ENCODE data around the gene ADAMTS7.
"Not testable (repeated sequence)": the region's sequence is repeated elsewhere in the genome, so short reads cannot be mapped to it uniquely, and the experiment has no call there.

ADAMTS7 gene

DNA sequence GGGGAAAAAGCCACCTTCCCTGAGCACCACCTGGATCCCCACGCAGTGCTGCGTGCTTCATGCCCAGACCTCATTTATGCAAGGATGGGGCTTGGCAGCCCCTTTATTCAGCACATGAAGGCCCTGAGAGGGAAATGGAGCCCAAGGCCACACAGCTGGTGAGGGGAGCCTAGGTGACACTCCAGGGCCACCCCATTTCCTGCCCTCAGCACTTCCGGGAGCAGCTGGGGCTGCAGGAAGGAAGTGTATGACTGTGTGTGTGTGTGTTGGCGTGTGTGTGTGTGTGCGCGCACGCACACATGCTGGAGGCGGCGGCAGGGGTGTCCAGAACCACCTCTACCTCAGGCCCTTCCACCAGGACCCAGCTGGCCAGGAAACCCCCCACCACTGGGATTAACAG, 49.8 kb downstream of the ADAMTS7 start:
- H3K9me3 Mint-ChIP-seq, H3K27me3 Mint-ChIP-seq, H3K36me3 Mint-ChIP-seq: not testable (repeated sequence)
- peak; percentile 89 for DNase-seq
- CTCF ChIA-PET = interaction anchor here (1.2 to 1.4 kb wide), 3 partner anchors 10 to 50 kb away, joined by 4 to 5 read pairs (median 4); partner anchors contain the start of gene ADAMTS7
- peak overlapping the region; percentile 90 for H3K27ac Mint-ChIP-seq
- H3K4me1 Mint-ChIP-seq = peaks cover 28% of the 10 kb centered on the region
- H3K4me3 Mint-ChIP-seq = peak overlapping the region; percentile 35

DNA sequence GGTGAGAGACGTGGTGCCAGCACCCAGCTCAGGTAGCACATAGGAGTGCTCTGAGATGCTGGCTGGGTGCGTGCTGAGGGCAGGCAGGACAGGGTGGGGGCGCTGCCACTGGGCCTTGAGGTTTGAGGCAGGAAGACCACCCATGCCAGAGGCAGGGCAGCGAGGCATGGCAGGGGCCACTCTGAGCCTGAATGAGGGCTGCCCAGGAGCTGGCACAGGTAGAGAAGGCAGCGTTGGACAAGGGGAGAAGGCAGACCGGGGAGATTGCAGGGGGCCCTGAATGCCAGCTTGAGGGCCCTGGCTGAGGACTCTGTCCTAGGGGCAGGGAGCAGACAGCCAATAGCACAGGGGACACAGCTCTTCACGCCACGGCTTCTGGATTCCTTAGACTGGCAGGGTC, 50.2 kb downstream of the ADAMTS7 start:
- no peak for DNase-seq
- CTCF ChIA-PET = interaction anchor here (1.2 to 1.4 kb wide), 3 partner anchors 10 to 51 kb away, joined by 4 to 5 read pairs (median 4); partner anchors contain the start of gene ADAMTS7
- no peaks in the 10 kb centered on the region for H3K27me3 Mint-ChIP-seq
- peaks cover 28% of the 10 kb centered on the region for H3K4me1 Mint-ChIP-seq
- peak overlapping the region; percentile 35 for H3K4me3 Mint-ChIP-seq
- H3K36me3 Mint-ChIP-seq = no peaks in the 10 kb centered on the region
- peak overlapping the region; percentile 90 for H3K27ac Mint-ChIP-seq
- no peaks in the 10 kb centered on the region for H3K9me3 Mint-ChIP-seq

DNA sequence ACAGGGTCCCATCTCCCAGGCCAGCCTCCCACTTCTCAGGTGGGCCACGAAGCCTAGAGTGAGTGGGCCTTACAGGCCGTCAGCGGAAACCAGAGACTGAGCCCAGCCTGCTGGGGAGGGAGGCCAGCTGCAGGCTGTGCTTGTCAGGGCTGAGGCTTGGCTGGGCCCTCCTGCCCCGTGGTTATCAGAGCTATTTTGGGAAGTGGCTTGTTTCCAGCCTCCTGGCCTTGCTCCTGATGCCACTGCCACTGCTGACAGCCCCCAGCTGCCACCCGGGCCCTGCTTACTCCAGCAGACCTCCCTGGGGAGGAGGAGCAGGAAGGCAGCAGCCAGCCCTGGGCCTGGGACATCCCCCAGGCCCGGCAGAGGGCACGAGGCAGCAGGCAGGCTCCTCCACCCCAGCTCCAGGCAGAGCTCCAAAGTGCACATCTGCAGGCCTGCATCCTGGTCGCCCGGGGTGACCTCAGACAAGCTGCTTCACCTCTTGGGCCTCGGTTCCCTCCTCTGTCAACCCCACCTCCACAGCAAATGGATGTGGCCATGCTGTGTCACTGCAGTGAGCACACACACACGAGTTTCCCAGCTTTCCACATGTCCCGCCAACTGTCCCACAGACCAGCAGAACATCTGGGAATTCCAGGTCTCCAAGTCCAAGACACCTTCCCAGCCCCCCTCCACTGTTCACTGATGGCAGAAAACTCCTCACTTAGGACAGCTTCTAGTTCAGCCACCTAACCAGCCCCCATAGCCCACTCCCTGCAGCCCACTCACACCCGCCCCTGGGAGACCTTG, 51.0 kb downstream of the ADAMTS7 start:
- peak; percentile 11 for DNase-seq
- Mint-ChIP-seq H3K27ac (peak overlapping the region; percentile 49), H3K4me1 (peaks cover 28% of the 10 kb centered on the region)
- H3K4me3 Mint-ChIP-seq, H3K27me3 Mint-ChIP-seq, H3K36me3 Mint-ChIP-seq, H3K9me3 Mint-ChIP-seq: not testable (repeated sequence)
- CTCF ChIA-PET = interaction anchor here (1.3 kb wide), 1 partner anchor 51 kb away, joined by 4 read pairs; the partner anchor contains the start of gene ADAMTS7

GRCh38 chr15:78759361-78759998, 51.8 kb downstream of the ADAMTS7 start:
- peaks cover 28% of the 10 kb centered on the region for H3K4me1 Mint-ChIP-seq
- H3K36me3 Mint-ChIP-seq, H3K9me3 Mint-ChIP-seq, H3K27me3 Mint-ChIP-seq, H3K4me3 Mint-ChIP-seq, H3K27ac Mint-ChIP-seq: not testable (repeated sequence)
- DNase-seq = peak; percentile 12
- CTCF ChIA-PET = interaction anchor here (1.0 kb wide), 1 partner anchor 50 kb away, joined by 3 read pairs; no protein-coding TSS in a partner anchor

- H3K27ac Mint-ChIP-seq, H3K27me3 Mint-ChIP-seq, H3K36me3 Mint-ChIP-seq, DNase-seq, H3K9me3 Mint-ChIP-seq, H3K4me3 Mint-ChIP-seq: not testable (repeated sequence)
- CTCF ChIA-PET = interaction anchor here (1.0 kb wide), 1 partner anchor 51 kb away, joined by 3 read pairs; no protein-coding TSS in a partner anchor
- peaks cover 28% of the 10 kb centered on the region for H3K4me1 Mint-ChIP-seq
Measured at GRCh38 chr15:78758486-78759200, 52.6 kb downstream of the ADAMTS7 start.

DNA sequence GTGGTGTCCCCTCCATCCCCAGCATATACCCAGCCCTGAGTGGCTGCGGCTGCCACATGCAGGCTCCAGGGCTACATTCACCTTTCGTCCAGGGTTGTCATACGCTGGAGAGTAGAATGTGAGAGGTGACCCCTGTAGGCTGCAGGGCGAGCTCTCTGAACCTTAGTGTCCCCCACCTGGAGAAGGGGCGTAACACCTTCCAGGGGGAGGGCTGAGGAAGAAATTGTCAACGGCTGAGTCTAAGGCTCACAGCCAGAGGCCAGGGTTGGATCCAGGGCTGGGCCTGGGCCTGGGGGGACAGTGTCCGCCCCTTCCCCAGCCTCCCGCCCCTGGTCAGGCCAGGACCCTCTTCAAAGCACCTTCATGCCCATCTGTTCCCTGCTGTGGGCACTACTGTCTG, 53.2 kb downstream of the ADAMTS7 start:
- H3K36me3 Mint-ChIP-seq, H3K27me3 Mint-ChIP-seq, H3K9me3 Mint-ChIP-seq, DNase-seq, H3K27ac Mint-ChIP-seq, H3K4me3 Mint-ChIP-seq, CTCF ChIA-PET: not testable (repeated sequence)
- H3K4me1 Mint-ChIP-seq = peaks cover 26% of the 10 kb centered on the region

GRCh38 chr15:78757636-78757905, 53.7 kb downstream of the ADAMTS7 start:
- Mint-ChIP-seq H3K27ac (no peak overlapping the region), H3K9me3 (no peaks in the 10 kb centered on the region), H3K4me1 (peaks cover 26% of the 10 kb centered on the region), H3K4me3 (no peak overlapping the region), H3K27me3 (no peaks in the 10 kb centered on the region), H3K36me3 (no peaks in the 10 kb centered on the region)
- CTCF ChIA-PET = no interaction called here
- DNase-seq = no peak

- DNase-seq, H3K9me3 Mint-ChIP-seq, H3K36me3 Mint-ChIP-seq, H3K27ac Mint-ChIP-seq, H3K4me3 Mint-ChIP-seq, H3K27me3 Mint-ChIP-seq: not testable (repeated sequence)
- H3K4me1 Mint-ChIP-seq = peaks cover 22% of the 10 kb centered on the region
- CTCF ChIA-PET = interaction anchor here (0.6 to 1.5 kb wide), 3 partner anchors 30 to 250 kb away, joined by 3 to 6 read pairs (median 3); partner anchors contain the start of gene ADAMTS7
Measured at GRCh38 chr15:78756781-78757635, 54.3 kb downstream of the ADAMTS7 start.

DNA sequence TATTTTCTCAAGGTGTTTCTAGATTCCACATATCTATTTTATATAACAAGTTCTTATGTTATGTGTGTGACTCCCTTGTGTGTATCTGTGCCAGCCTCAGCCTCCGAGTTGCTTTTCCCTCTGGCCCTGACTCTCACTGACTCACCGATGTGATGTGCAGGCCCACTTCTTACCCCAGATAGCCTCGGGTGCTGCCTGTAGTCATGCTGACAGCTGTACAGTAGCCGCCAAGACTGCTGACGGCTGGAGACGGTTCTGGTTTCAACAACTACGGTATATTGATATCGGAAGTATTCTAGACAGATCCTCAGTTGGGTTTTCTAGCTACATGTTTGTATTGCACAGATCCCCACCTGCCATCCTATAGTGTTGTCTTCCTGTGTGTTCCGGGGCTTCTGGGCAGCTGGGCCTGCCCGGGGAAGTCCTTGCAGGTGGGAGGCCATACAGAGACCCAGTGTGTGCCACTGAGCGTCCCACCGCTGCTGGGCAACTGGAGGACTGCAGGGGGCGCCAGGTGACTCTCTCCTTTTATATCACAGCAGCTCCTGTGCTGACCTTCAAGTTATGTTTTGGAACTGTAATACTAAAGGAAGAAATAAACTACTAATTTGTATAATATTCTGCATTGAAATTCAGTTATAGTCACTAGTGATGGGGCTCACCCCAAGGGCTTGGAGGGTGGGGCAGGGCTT, 55.2 kb downstream of the ADAMTS7 start:
- not testable (repeated sequence) for H3K9me3 Mint-ChIP-seq, H3K27ac Mint-ChIP-seq, H3K27me3 Mint-ChIP-seq, H3K36me3 Mint-ChIP-seq, H3K4me3 Mint-ChIP-seq
- peaks cover 12% of the 10 kb centered on the region for H3K4me1 Mint-ChIP-seq
- CTCF ChIA-PET = interaction anchor here (0.6 to 1.5 kb wide), 3 partner anchors 31 to 251 kb away, joined by 3 to 6 read pairs (median 3); partner anchors contain the start of gene ADAMTS7
- DNase-seq = peak; percentile 68

DNA sequence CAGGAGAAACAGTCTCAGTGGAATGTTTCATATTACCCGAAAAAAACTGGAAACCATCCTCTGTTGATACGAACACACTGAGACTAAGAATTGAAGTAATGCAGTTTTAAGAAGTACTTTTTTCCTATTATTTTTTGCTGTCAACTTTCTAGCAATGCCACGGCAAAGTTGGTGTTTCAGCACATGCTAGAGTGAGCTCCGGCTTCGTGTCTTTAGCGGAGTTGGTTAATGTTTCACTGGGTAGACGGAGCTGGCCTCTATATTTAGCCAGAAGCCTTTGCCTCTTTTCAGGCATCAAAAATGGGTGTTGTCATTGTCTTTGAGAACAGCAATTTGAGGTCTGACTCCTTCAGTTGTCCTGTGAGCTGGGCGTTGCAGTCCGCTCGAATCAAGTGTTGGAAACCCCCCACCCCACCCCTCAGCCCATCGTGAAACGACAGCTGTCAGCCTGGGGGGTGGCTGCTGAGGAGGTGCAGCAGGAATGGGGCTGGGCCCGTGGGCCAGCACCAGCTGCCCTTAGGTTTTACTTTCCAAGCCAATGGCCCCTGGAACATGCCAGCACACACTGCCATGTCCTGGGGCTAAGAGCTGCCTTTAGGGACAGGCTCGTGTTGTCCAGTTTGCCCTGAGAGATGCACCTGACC, 56.5 kb downstream of the ADAMTS7 start:
- H3K27me3 Mint-ChIP-seq = peaks cover 11% of the 10 kb centered on the region
- H3K4me3 Mint-ChIP-seq, H3K9me3 Mint-ChIP-seq, H3K27ac Mint-ChIP-seq, DNase-seq, CTCF ChIA-PET, H3K36me3 Mint-ChIP-seq: not testable (repeated sequence)
- peaks cover 10% of the 10 kb centered on the region for H3K4me1 Mint-ChIP-seq

DNA sequence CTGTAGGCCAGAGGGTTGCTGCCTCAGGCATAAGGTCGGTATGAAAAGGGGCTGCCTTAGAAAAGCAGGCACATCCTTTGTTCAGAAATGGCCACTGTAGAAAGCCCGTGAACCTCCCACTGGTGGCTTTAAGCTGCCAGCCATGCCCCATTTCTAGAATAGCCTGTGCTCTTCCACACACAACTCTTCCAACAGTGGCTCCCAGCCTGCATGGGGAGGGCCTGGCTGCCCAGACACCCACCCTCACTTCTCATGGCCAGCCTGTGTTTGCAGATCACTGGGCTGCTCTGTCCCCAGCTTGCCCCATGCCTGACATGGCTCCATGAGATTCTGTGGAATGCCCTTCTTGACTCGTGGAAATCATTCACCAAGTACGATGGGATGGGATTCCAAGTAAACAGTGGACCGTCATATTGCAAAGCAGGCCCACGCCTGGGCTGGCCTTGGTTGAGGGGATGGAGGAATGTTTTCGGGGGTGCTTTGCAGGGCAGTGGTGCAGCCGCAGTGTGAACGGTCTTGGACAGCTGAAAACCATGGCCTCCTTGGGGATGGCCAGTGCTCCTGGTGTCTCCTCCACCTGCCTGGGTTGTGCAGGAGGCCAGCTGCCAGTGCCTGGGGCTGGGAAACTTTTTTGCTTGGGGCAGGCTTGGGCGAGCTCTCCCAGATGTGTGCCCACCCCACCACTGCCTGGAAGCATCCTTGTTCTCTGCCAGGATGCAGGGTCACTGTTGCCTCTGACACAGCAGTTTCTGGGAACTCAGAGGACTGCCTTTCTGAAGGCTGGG, 57.3 kb downstream of the ADAMTS7 start:
- H3K4me3 Mint-ChIP-seq, DNase-seq, CTCF ChIA-PET, H3K4me1 Mint-ChIP-seq, H3K9me3 Mint-ChIP-seq, H3K27ac Mint-ChIP-seq, H3K36me3 Mint-ChIP-seq: not testable (repeated sequence)
- H3K27me3 Mint-ChIP-seq = peaks cover 14% of the 10 kb centered on the region

DNA sequence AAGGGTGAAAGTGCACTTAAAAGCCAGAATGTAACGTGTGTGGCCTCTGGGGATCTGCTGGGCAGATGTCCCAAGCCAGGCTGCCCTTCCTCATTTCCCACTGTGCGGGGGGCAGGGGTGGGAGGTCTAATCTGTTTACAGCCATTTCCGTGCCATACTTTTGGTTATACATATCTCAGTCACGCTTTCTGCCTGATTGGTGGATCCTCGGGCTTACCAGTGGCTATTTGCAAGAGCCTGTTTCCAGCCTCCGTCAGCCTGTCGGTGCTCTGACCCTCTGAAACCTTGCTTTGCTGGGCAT, 58.0 kb downstream of the ADAMTS7 start:
- H3K4me3 Mint-ChIP-seq, H3K4me1 Mint-ChIP-seq, H3K27ac Mint-ChIP-seq, DNase-seq, CTCF ChIA-PET, H3K36me3 Mint-ChIP-seq, H3K9me3 Mint-ChIP-seq: not testable (repeated sequence)
- peaks cover 14% of the 10 kb centered on the region for H3K27me3 Mint-ChIP-seq
